ENCODE measurements around the gene PRKG1.

GRCh38 chr10:51915031-51915542 lies 840.8 kb downstream of the PRKG1 start:
- TF ChIP-seq CTCF (IDR thresholded peaks at IDR 0.05): no peak
- no peak for TF ChIP-seq ZFX (IDR thresholded peaks at IDR 0.05; ENCODE audit: borderline replicate concordance)
